ENCODE results near the gene BICRAL. TPM values are rescaled to one million over a fixed set of nuclear protein-coding genes. Genes with fewer than 3 reads are reported as not detected.

BICRAL gene
- total RNA-seq, 1 donor from 2014 or later, result 20.7 TPM

DNA sequence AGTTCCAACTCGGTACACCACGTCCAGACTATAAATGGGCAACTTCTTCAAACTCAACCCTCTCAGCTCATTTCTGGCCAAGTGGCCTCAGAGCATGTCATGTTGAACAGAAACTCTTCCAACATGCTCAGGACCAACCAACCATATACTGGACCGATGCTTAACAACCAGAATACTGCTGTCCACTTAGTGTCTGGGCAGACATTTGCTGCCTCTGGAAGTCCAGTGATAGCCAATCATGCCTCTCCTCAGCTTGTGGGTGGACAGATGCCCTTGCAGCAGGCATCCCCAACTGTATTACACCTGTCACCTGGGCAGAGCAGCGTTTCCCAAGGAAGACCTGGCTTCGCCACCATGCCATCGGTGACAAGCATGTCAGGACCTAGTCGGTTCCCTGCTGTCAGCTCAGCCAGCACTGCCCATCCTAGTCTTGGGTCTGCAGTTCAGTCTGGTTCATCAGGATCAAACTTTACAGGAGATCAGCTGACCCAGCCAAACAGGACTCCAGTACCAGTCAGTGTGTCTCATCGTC, 47.8 kb downstream of the BICRAL start:
- no peak overlapping the region for H3K27ac ChIP-seq
- H3K9me3 ChIP-seq, result no peaks in the 10 kb centered on the region
- no peak for ATAC-seq
- no peak for DNase-seq
- H3K36me3 ChIP-seq, result peaks cover 70% of the 10 kb centered on the region
- no peak overlapping the region for H3K4me3 ChIP-seq
- H3K4me1 ChIP-seq, result peaks cover 2% of the 10 kb centered on the region
- no peaks in the 10 kb centered on the region for H3K27me3 ChIP-seq (ENCODE audit: low read depth)
- TF ChIP-seq, protein P1, sequence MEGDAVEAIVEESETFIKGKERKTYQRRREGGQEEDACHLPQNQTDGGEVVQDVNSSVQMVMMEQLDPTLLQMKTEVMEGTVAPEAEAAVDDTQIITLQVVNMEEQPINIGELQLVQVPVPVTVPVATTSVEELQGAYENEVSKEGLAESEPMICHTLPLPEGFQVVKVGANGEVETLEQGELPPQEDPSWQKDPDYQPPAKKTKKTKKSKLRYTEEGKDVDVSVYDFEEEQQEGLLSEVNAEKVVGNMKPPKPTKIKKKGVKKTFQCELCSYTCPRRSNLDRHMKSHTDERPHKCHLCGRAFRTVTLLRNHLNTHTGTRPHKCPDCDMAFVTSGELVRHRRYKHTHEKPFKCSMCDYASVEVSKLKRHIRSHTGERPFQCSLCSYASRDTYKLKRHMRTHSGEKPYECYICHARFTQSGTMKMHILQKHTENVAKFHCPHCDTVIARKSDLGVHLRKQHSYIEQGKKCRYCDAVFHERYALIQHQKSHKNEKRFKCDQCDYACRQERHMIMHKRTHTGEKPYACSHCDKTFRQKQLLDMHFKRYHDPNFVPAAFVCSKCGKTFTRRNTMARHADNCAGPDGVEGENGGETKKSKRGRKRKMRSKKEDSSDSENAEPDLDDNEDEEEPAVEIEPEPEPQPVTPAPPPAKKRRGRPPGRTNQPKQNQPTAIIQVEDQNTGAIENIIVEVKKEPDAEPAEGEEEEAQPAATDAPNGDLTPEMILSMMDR (IDR thresholded peaks at IDR 0.05), result no peak
- intact Hi-C loops (cut with DNase I), result no loop called here

DNA sequence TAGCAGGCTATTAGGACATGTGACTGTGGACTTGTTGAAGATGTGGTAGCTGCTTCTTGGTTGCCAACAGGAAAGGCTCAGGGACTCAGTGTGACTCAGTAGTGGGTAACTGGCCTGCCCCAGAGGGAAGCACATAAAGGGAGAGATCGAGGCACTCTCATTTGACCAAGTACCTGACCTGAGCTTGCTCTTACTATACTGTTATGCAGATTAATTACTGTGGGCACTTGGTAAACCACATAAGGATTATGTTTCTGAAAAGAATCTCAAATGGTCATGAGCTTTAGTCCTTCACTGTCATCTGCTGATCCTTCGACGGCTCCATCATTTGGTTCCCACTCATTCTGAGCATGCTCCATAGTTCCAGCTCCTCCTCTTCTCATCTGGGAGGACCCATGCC, 49.4 kb downstream of the BICRAL start:
- H3K27ac ChIP-seq, result no peak overlapping the region
- intact Hi-C loops (cut with DNase I), result no loop called here
- H3K36me3 ChIP-seq, result peaks cover 69% of the 10 kb centered on the region
- DNase-seq, result no peak
- H3K4me1 ChIP-seq, result peaks cover 7% of the 10 kb centered on the region
- ATAC-seq, result no peak
- H3K9me3 ChIP-seq, result no peaks in the 10 kb centered on the region
- TF ChIP-seq, protein P1 (IDR thresholded peaks at IDR 0.05), result no peak
- H3K4me3 ChIP-seq, result no peak overlapping the region
- no peaks in the 10 kb centered on the region for H3K27me3 ChIP-seq (ENCODE audit: low read depth)

- DNase-seq (no peak), ATAC-seq (no peak)
- Histone ChIP-seq H3K36me3 (peaks cover 55% of the 10 kb centered on the region), H3K27ac (no peak overlapping the region), H3K27me3 (ENCODE audit: low read depth) (no peaks in the 10 kb centered on the region), H3K4me1 (peaks cover 7% of the 10 kb centered on the region), H3K9me3 (no peaks in the 10 kb centered on the region), H3K4me3 (no peak overlapping the region)
- intact Hi-C loops (cut with DNase I), result no loop called here
- TF ChIP-seq, protein P1 (IDR thresholded peaks at IDR 0.05), result no peak
Measured at GRCh38 chr6:42834056-42834455, 52.2 kb downstream of the BICRAL start.

- no peaks in the 10 kb centered on the region for H3K4me1 ChIP-seq
- TF ChIP-seq, protein P1 (IDR thresholded peaks at IDR 0.05), result no peak
- intact Hi-C loops (cut with DNase I), result no loop called here
- DNase-seq, result no peak
- H3K36me3 ChIP-seq, result peaks cover 26% of the 10 kb centered on the region
- no peaks in the 10 kb centered on the region for H3K27me3 ChIP-seq (ENCODE audit: low read depth)
- H3K27ac ChIP-seq, result no peak overlapping the region
- no peak for ATAC-seq
- H3K4me3 ChIP-seq, result no peak overlapping the region
- H3K9me3 ChIP-seq, result no peaks in the 10 kb centered on the region
Measured at GRCh38 chr6:42841844-42842584, 60.2 kb downstream of the BICRAL start.

- Histone ChIP-seq H3K36me3 (peaks cover 17% of the 10 kb centered on the region), H3K27ac (no peak overlapping the region), H3K4me3 (no peak overlapping the region), H3K9me3 (no peaks in the 10 kb centered on the region), H3K4me1 (no peaks in the 10 kb centered on the region), H3K27me3 (ENCODE audit: low read depth) (no peaks in the 10 kb centered on the region)
- ATAC-seq, result no peak
- intact Hi-C loops (cut with DNase I), result no loop called here
- TF ChIP-seq, protein P1 (IDR thresholded peaks at IDR 0.05), result no peak
- no peak for DNase-seq
Measured at GRCh38 chr6:42845327-42845694, 63.5 kb downstream of the BICRAL start.

All from lower lobe of right lung (tissue), 2 donors.